ENCODE data around the gene PHLDA3.
"Not testable (repeated sequence)": the region's sequence is repeated elsewhere in the genome, so short reads cannot be mapped to it uniquely, and the experiment has no call there.

Gene PHLDA3

GRCh38 chr1:201503397-201504176 lies 34.6 kb upstream of the PHLDA3 start:
- no peak for FAIRE-seq
- peak; percentile 95 for DNase-seq (ENCODE audit: low spot score)

- DNase-seq (ENCODE audit: low spot score) (no peak), FAIRE-seq (no peak)
These were observed 33.5 kb upstream of the PHLDA3 start for GRCh38 chr1:201502511-201502857.

- DNase-seq (ENCODE audit: low spot score) (no peak), FAIRE-seq (no peak)
These were observed 33.0 kb upstream of the PHLDA3 start for GRCh38 chr1:201501812-201502510.

GRCh38 chr1:201501144-201501543 lies 32.2 kb upstream of the PHLDA3 start:
- DNase-seq (ENCODE audit: low spot score) (no peak), FAIRE-seq (no peak)

- FAIRE-seq (no peak), DNase-seq (ENCODE audit: low spot score) (no peak)
These were observed 31.7 kb upstream of the PHLDA3 start for GRCh38 chr1:201500670-201501120.

- FAIRE-seq (no peak), DNase-seq (ENCODE audit: low spot score) (no peak)
These were observed 31.0 kb upstream of the PHLDA3 start for GRCh38 chr1:201499795-201500669.

- no peak for DNase-seq (ENCODE audit: low spot score)
- FAIRE-seq: no peak
These were observed 30.2 kb upstream of the PHLDA3 start for GRCh38 chr1:201499191-201499590.

GRCh38 chr1:201498621-201499020 lies 29.6 kb upstream of the PHLDA3 start:
- FAIRE-seq (no peak), DNase-seq (ENCODE audit: low spot score) (no peak)

GRCh38 chr1:201497935-201498509 lies 29.0 kb upstream of the PHLDA3 start:
- FAIRE-seq (no peak), DNase-seq (ENCODE audit: low spot score) (no peak)

- DNase-seq (ENCODE audit: low spot score): no peak
- no peak for FAIRE-seq
These were observed 27.3 kb upstream of the PHLDA3 start for GRCh38 chr1:201496296-201496690.

GRCh38 chr1:201495551-201496295 lies 26.7 kb upstream of the PHLDA3 start:
- FAIRE-seq: no peak
- DNase-seq (ENCODE audit: low spot score): no peak

GRCh38 chr1:201493757-201494617 lies 25.0 kb upstream of the PHLDA3 start:
- FAIRE-seq: no peak
- no peak for DNase-seq (ENCODE audit: low spot score)

GRCh38 chr1:201493026-201493656 lies 24.2 kb upstream of the PHLDA3 start:
- DNase-seq (ENCODE audit: low spot score); FAIRE-seq: not testable (repeated sequence)

GRCh38 chr1:201491896-201492511 lies 23.0 kb upstream of the PHLDA3 start:
- DNase-seq (ENCODE audit: low spot score) (no peak), FAIRE-seq (no peak)

- DNase-seq (ENCODE audit: low spot score): no peak
- FAIRE-seq: no peak
These were observed 21.7 kb upstream of the PHLDA3 start for GRCh38 chr1:201490708-201491131.

GRCh38 chr1:201489643-201490261 lies 20.8 kb upstream of the PHLDA3 start:
- DNase-seq (ENCODE audit: low spot score) (no peak), FAIRE-seq (no peak)

GRCh38 chr1:201488830-201489589 lies 20.0 kb upstream of the PHLDA3 start:
- FAIRE-seq (peak; percentile 93), DNase-seq (ENCODE audit: low spot score) (peak; percentile 89)

- DNase-seq (ENCODE audit: low spot score): no peak
- FAIRE-seq: no peak
These were observed 18.8 kb upstream of the PHLDA3 start for GRCh38 chr1:201487742-201488141.

Data from RCC 7860 (cell line).